HG02571 (cell line): ENCODE measurements around the gene CHST7.
A peak's percentile ranks its signal among the peaks of the same experiment; 100 is the strongest.
"Not testable (repeated sequence)": the region's sequence is repeated elsewhere in the genome, so short reads cannot be mapped to it uniquely, and the experiment has no call there.

Experiments
- ATAC-seq: cut with Tn5 transposase; IDR thresholded peaks from one replicate; pipeline ENCODE4 v1.9.1; 2021; ENCODE audit warnings: mild to moderate bottlenecking, moderate library complexity; ENCODE audit not compliant: unreplicated experiment

CHST7 gene, protein sequence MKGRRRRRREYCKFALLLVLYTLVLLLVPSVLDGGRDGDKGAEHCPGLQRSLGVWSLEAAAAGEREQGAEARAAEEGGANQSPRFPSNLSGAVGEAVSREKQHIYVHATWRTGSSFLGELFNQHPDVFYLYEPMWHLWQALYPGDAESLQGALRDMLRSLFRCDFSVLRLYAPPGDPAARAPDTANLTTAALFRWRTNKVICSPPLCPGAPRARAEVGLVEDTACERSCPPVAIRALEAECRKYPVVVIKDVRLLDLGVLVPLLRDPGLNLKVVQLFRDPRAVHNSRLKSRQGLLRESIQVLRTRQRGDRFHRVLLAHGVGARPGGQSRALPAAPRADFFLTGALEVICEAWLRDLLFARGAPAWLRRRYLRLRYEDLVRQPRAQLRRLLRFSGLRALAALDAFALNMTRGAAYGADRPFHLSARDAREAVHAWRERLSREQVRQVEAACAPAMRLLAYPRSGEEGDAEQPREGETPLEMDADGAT

DNA sequence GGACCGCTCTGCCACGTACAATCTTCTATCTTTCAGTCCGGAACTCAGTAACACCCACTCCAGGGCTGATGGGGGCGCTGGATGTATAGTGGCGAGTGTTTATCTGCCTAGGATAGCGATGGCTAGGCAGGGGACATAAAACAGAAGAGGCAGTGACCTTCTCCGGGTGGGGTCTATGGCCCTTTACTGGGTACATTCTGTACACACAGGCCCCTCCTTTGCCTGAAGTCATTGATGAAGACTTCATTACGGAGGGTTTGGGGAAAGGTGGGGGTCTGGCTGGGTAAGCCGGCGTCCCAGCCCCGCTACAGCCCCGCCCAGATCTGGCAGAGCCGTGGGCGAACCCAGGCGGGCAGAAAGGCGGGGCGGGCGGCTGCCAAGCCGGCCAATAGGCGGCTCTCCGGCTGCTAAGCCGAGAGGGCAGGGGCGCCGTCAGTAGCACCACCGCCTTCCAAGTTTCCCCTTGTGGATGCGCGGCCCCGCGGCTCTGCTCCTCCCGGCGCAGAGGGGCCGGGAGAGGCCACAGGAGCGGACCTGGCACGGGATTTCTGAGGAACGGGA is at the start of gene CHST7:
TSS of gene CHST7 (plus strand) at position 435 of the 561 bp plus-strand sequence. CDS start 167 bp downstream, outside the sequence.
- peak; percentile 49 for ATAC-seq

DNA sequence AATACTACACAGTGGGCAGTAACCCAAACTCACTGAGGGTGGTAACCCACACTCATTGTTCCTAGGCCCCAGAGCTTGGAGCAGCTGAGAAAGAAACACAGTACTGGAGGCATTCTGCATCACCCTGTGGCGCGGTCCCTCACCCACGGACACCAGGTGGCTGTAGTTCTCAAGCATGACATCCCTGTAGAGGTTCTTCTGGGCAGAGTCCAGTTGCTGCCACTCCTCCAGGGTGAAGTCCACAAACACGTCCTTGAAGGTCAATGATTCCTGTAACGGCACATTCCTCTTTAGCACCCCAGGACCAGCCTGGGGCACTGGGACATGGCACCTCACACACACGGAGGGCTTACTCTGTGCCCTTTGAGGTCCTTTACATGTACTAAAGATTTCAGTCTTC is 44.9 kb upstream of the CHST7 start:
- not testable (repeated sequence) for ATAC-seq

DNA sequence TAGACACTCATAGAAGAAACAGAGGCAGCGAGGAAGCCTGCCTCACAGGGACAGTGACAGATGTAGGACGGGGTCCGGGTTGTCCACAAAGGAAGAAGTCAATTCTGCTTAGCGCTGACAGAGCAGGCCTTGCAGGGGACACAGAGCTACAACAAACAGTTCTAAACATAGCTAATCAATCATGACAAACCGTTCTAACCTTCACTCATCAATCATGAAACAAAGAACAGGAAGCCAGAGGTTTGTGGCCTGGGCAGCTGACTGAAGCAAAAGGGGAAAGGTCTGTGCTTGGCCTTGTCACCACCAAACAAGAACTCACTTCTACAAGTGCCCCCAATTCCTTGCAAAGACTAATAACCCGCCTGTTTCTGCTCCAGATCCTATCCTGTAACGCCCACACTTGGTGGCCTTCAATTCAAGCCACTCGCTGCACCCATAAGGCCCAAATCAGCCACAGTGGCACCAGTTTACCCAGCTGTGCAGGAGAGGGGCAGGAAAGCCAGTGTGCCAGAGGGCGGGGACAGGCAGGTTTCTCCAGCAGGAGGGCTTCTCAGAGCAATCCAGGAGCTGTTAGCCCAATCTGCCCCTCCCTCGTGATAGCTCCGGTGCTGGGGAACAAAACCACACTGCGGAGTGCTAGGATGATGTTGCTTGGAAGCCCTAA is 43.7 kb upstream of the CHST7 start:
- ATAC-seq, result not testable (repeated sequence)

DNA sequence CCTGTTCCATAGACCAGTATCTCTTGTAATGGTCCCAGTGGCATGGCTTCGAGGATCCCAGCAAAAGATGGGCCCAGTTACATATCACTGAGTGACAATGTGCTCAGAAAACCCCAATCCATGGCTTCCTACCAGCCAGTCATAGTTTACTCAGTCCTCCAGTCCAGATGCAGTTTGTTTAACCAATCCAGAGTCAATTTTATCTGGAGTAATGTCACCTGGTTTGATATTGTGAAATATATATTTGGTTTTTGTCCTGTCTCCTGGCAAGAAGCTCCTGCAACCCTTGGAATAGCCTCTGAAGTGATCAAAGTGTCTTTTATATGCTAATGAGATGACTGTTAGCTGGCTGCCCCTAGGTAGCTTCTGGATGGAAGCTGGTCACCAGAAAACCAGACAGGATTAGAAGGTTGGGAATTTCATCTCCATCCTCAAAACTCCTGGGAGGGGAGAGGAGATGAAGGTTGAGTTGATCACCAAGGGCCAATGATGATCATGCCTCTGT is 43.1 kb upstream of the CHST7 start:
- ATAC-seq, result not testable (repeated sequence)

DNA sequence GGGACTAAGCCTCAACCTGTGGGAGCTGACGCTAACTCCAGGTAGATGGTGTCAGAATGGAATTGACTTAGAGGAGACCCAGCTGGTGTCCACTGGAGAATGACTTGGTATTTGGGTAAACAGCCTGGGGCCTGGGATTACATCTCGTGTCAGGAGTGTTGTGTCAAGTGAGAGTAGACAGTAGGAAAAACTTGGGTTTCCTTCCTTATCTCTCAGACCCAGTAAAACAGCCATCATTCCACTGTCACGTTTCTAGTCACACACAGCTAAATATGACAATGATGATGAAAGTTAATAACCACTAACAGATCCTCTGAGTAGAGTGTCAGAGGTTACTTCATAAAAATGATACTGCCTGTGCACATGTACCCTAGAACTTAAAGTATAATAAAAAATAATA is 42.1 kb upstream of the CHST7 start:
- no peak for ATAC-seq

DNA sequence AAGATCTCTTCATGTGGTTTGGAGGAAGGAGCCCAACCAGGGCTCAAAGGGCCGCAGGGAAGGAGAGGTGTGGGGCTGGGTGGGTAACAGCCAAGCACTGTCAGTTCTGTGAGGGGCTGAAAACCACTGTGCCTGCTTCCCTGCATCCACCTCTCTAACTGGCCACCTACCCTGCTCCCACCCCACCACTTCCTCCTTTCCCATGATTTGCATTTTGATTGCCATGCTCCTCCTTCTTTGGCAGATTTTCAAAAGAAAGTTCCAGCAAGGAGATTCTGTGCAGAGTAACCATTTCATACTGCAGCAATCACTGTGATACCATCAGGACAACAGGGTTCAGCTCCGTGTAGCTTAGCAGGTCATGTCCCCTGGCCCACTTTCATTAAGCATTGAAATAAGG is 30.1 kb upstream of the CHST7 start:
- ATAC-seq, result no peak

DNA sequence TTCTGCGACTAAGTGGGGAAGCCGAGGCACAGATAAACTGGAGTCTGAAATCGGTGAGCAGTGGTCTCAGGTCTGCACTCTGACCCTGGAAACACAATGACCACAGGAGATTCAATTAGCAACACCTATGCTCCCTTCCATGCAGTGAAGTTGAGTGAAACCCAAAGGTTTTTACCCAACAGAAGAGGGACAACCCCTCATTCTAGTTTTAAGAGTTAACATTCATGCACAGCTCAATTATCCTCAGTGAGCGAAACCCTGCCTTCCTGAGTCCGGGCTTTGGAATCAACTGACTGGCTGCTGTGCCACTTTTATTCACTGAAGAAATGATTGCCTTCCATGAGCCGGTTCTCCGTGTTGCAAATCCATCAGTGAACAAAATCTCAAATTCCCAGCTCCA is 29.0 kb upstream of the CHST7 start:
- not testable (repeated sequence) for ATAC-seq

DNA sequence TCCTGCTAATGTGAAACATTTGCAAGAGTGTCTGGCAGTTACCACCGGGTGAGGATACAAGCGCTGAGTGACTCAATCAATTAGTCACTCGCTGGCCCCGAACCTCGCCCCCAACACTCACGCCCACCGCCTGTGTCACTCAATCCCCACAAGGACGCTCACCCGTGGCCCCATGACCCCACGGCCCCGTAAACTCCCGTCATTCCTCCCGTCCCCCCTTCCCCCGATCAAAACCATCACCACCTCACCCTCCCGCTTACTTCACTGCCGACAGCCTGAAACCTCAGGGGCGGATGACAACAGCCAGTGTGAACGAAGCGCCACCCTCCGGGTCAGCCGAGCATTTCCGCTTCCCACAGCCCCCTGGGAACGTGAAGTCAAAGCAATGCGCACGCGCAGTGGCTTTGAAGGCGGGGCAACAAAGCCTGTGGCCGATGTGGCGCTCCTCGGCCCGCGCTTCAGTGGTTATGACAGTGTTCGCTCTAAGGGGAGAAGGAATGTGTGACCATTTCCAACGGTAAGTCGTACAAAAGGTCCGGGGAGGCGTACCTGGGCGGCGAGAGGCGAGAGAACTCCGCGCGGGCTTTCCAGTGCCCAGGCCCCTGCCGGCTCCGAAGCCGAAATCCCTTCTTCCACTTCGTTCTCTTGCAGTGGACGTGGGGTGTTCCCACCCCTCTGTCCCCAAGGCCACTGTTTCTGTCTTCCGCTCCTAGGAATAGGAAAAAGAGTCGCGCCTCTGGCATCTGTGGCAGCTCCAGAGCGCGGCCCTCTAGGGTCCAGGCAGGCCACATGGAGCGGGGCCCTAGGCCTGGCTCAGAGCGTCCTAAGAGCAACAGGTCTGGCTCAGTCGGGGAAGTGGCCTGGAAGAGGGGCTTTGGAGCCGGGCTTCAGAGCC is 28.2 kb upstream of the CHST7 start, which contains the start of gene ZNF674:
TSS of gene ZNF674 (minus strand) at position 311 of the 895 bp plus-strand sequence. CDS start 3,334 bp downstream, outside the sequence.
- ATAC-seq, result peak; percentile 88

DNA sequence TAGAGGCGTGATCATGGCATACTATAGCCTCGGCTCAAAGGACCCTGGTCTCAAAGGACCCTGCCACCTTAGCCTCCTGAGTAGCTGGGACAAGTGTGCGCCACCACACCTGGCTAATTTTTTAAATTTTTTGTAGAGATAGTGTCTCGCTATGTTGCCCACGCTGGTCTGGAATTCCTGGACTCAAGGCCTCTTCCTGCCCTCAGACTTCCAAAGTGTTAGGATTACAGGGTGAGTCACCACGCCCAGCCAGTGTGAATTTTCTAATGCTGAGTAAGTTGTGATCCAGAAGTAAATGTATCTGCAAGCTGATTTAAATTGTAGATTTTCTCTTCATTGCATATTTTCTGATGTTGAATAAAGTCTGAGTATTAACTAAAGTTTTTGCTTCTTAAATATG is 25.7 kb upstream of the CHST7 start:
- ATAC-seq, result no peak

DNA sequence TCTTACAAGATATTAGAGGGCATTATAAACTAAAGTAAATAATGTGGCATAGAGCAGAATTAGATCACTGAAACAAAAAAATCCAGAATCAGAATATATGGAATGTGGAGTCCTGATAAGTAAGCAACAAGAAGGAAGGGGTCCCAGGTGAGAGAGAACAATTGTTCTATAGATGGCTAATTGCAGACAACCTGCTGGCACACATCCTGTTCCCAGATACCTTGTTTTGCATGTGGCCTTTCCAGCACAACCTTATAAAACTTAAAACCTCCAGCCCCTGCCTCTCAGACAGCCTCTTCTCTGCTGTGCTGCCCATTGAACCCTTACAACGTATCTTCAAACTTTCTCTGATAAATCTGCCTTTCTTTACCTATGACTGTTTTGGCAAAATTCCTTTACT is 23.7 kb upstream of the CHST7 start:
- no peak for ATAC-seq

DNA sequence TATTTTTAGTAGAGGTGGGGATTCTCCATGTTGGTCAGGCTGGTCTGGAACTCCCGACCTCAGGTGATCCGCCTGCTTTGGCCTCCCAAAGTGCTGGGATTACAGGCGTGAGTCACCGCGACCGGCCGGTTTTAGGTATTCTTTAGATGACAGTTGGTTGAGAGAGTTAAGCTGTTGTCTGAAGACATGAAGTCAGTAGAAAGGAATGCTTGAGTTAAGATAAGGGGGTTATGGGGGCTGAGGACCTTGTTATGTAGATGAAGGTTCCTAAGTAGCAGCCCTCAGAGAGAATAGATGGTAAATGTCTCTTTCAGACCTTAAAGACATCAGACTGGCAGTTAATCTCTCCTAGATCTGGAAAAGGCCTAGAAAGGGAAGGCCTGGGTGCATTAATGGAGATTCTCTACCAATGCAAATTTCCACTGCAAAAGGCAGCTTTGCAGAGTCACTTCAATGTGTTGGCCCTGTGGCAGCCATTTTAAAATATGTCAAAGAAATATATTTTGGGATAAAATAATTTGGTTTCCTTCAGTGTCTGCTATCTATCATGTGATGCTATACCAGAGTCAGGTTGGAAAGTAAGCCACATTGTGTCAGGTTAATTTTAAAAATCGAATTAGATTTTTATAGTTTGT is 22.0 kb upstream of the CHST7 start:
- ATAC-seq, result no peak

DNA sequence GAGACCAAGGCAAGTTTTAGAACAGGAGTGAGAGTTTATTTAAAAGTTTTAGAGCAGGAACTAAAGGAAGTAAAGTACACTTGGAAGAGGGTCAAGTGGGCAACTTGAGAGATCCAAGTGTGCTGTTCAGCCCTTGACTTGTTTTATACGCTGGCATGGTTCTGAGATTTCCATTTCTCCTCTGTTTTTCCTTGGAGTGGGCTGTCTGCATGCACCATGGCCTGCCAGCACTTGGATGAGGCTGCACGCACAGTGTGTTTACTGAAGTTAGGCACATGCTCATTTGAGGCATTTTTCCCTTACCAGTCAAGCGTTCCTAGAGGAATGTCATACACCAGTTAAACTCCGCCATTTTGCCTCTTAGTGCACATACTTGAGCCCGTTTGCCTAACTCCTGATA is 19.6 kb upstream of the CHST7 start:
- no peak for ATAC-seq

DNA sequence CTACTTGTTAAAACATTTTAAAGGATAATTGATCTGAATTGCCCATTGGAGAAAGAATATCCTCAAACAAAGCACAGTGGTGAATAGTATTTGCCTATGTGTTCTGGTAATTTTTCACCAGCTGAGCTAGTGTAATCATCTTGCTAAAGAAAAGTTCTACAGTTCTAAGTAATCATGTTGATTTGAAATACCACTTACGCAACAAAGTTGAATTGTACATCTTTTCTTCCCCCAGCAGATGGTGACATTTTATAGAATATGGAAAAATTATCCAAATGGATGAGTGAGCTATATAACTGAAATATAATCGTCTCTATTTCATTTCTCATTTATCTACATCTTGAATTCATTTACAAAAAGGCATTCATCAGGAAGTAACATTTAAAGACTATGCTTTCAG is 18.6 kb upstream of the CHST7 start:
- no peak for ATAC-seq

DNA sequence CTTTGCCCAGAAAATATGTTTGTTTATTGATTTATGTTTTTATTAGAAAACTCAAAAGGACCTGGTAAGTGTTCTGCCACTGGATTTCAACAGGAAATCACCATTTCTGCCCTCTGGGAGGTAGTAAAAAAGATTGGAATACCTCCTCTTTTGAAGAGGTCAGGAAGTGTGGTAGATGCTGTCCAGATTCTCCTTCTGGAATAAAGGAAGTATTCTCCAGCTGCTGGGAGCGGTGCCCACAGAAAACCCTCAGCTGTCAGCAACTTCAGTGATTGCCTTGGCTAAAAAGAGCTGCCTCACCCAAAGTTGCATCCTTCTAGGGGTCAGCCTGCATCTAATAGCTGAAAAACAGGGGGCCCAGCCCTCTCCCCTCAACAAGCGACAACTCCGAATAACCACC is 14.5 kb upstream of the CHST7 start:
- no peak for ATAC-seq

DNA sequence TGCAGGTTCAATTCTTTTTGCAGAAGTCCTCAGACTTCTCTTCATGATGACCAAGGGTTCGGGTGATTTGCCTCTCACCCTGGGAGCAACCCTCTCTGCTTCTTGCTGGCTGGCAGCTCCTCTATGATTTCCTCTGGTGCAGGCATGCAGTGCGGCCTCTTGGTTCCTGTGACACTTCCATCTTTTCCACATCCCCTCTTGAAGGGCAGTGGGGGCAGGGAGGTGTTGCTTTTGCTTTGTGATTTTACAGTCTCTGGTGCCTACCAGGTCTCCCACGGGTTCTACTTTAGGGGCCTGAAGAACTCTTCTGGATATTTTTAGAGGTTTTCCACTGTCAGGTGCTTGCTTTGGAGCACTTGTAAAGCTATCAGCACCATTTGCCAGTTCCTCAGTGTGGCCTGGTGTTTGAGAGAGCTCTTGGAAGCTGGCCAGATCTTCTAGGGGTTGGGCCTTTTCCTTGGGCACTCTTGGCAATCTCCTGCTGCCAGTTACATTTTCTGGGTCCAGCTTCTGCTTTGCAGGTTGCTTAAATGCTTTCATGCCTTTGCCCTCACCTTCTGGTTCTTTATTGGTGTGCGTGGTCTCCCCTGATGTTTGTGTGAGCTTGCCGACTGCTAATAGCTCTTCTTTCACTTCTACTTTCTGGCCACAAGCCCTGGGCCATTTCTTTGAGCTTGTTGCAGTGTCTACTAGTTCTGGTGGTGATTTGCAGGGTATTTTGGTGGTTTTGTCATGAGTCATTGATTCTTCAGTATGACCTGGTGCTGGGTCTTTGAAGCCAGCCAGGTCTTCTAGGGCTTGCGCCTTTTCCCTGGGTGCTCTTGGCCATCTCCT is 11.5 kb upstream of the CHST7 start:
- ATAC-seq, result peak; percentile 97

DNA sequence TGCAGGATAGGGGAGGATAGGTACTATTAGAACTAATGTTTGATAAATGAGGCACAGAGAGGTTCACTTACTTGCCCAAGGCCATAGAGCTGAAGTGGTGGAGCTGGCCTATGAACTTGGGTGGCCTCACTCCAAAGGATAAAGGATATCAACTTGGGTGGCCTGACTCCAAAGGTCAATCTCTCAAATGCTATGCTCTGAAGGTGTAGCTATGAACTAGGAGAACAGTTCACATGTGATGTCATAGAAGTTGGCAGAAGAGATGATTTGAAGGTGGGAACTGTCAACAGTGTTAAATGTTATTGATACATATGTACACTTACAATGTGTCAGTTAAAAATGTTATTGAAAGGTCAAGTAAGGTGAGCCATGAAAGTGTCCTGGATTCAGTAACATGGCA is 6.2 kb upstream of the CHST7 start:
- no peak for ATAC-seq

DNA sequence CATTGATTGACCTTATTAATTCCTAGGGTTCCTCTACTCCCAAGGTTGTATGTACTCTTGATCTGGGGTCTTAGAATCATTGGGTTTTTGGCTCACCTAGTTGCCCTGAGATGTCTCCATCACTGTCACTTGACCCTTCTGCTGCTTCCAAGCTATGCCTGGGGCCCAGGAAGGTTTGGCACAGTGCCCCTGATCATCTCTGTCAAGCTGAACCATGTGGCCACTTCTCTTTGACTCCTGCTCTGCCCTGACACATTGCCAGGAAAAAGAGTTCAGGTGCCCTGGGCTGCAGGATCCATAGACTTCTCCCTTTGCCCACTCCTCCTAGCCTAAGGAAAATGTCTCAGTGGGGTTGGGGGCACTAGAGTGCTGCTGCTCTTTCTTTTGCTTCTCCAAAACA is 3.9 kb upstream of the CHST7 start:
- ATAC-seq, result no peak

DNA sequence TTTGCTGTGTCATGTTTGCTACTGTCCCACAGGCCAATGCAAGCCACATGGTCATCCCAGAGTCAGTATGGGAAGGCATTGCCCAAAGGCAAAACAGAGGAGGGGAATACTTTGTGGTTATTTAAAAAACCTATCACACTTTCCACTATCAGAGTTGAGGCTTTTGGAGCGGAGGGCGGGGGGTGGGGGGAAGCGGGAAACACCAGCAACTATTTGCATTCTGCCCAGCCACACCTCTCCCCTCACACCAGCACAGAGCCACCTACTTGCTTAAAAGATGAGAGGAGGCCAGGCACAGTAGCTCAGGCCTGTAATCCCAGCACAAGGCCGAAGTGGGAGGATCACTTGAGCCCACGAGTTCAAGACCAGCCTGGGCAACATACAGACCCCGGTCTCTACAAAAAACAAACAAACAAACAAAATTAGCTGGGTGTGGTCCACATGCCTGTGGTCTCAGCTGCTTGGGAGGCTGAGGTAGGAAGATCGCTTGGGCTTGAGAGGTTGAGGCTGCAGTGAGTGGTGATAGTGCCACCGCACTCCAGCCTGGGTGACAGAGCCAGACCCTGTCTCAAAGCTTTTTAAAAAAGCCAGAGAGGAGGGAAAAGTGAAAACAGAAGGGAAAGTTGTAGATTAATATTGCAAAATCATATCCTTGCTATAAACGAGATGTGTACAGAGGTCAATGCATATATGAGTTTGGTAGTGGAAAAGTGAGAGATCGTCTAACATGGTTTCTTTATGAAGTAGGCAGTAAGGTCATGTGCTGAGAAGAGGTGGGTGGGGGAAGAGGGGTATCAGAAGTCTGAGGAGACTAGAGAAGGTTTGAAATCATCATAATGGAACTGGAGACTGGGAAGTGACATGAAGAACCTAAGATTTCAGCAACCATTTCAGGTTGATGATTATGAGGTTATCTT is 1.9 kb upstream of the CHST7 start:
- no peak for ATAC-seq
